Heart right ventricle (tissue), 16 donors: Measurements from ENCODE around the gene CLEC7A. TPM values are rescaled to one million over a fixed set of nuclear protein-coding genes. Genes with fewer than 3 reads are reported as not detected.

Experiments
- ATAC-seq, 8 donors: fragments of 200-7000 bp; cut with Tn5 transposase; one replicate each; pipeline ENCODE4 v1.9.1; 2020; ENCODE audit warnings: mild to moderate bottlenecking in 8 of 8, moderate library complexity in 8 of 8, moderate number of reproducible peaks in 1 of 8
- DNase-seq, 2 donors: peaks; one replicate each; pipeline ENCODE4 v3.0.0-alpha.2; 2020
- H3K27ac ChIP-seq, 10 donors: fragments of 200-600 bp; sonication (generic) in 2 of 10; one replicate each; pipeline versions ENCODE4 v1.5.0 to v1.8.0; 2020 to 2022; ENCODE audit warnings: mild to moderate bottlenecking in 3 of 10
- H3K27me3 ChIP-seq, 7 donors: fragments of 200-600 bp; one replicate each; pipeline ENCODE4 v1.8.0; 2021 to 2022; ENCODE audit warnings: mild to moderate bottlenecking in 2 of 7
- H3K36me3 ChIP-seq, 9 donors: fragments of 200-600 bp; sonication (generic) in 1 of 9; one replicate each; pipeline versions ENCODE4 v1.5.0 to v1.8.0; 2020 to 2022; ENCODE audit warnings: mild to moderate bottlenecking in 2 of 9
- H3K4me1 ChIP-seq, 9 donors: fragments of 200-600 bp; sonication (generic) in 1 of 9; one replicate each; pipeline versions ENCODE4 v1.5.0 to v1.8.0; 2020 to 2022; ENCODE audit warnings: mild to moderate bottlenecking in 4 of 9
- H3K4me3 ChIP-seq, 10 donors: fragments of 200-600 bp; sonication (generic) in 2 of 10; one replicate each; pipeline versions ENCODE4 v1.5.0 to v1.8.0; 2020 to 2022; ENCODE audit warnings: mild to moderate bottlenecking in 7 of 10, moderate library complexity in 2 of 10
- H3K9me3 ChIP-seq, 11 donors: fragments of 200-600 bp in 10 of 11; sonication (generic) in 2 of 11; one replicate each; pipeline versions ENCODE4 v1.5.0 to v1.8.0; 2013 to 2022; ENCODE audit warnings: mild to moderate bottlenecking in 2 of 11, control low read depth in 1 of 11, moderate library complexity in 1 of 11
- CTCF ChIP-seq, 9 donors: fragments of 200-600 bp; sonication (generic) in 2 of 9; IDR thresholded peaks; one replicate each; pipeline versions ENCODE4 v1.5.0 to v1.8.0; 2021 to 2022; ENCODE audit warnings: antibody characterized with exemption in 9 of 9, mild to moderate bottlenecking in 5 of 9, moderate library complexity in 1 of 9
- WGBS, 2 donors: extraction: QIAGEN DNeasy Blood & Tissue Kit; methylation state at CpG; one replicate each; pipeline ENCODE4 v1.1.7; 2013; ENCODE audit warnings: inconsistent platforms in 1 of 2; 5-methylcytosine and 5-hydroxymethylcytosine counted together
- intact Hi-C, 10 donors: fragments of 100-400 bp; cut with DNase I; formaldehyde crosslinking; loops; one replicate each; pipeline versions ENCODE4 v1.11.1 to v1.14.2; 2022
- polyA plus RNA-seq, 2 donors: library from polyadenylated mRNA; stranded (reverse); fragments of 200-250 nt; gene quantifications; one replicate each; pipeline ENCODE4 v1.2.3, GENCODE V29; 2013
- total RNA-seq, 10 donors: library from RNA; stranded (reverse); fragmentation: NEBNext Ultra II Directional in 3 of 10; extraction: Animal tissue kit (Norgen Biotek cat#: 25700) in 3 of 10; gene quantifications; one replicate each; pipeline versions ENCODE4 v1.2.1 to v1.2.4, GENCODE V29; 2021 to 2023
- donor health status: Arrhythmogenic right ventricular cardiomyopathy.
- donor health status: ischemic (EF 13 %, LVEDD 7.1; RV severe dilation, severe dysfunction).
- donor health status: healthy with polysubstance abuse.
- donor health status: DM: no; HTN: yes; CAD: no.
- donor health status: DM: no; HTN: no; CAD: no.
- donor health status: ischemic (EF 25% LVEDD 6.9; RV normal size, moderate dysfunction).
- donor health status: ischemic (EF 25% LVEDD 5.7; RV mildly dilated, moderate dysfunction).
- donor health status: healthy.
- donor health status: DM: yes; HTN: yes; CAD: no.
- donor health status: Ischemic cardiomyopathy.
- donor health status: ischemic (EF 35%, LVEDD 5.7; RV mildly dilated, moderate dysfunction).
- donor health status: nonischemic (EF 11% LVEDD 7.7; RV severe dilation, severe dysfunction).
- donor health status: DM: yes; HTN: yes; CAD: no.
- donor health status: PGD.
- donor health status: ischemic (EF 29% LVEDD 5.4; RV normal size, mild dysfunction).
- donor health status: nonischemic (EF 23%, LVEDD 6.1; RV moderate dilation, normal function).

The CLEC7A gene
- total and polyA plus RNA-seq, 12 donors: 0.94 to 15.2 (median 1.8) TPM

GRCh38 chr12:10097521-10097920 is 32.5 kb downstream of the CLEC7A start:
- no peak for DNase-seq
- intact Hi-C loops: no loop called here
- no peaks in the 10 kb centered on the region for H3K27me3 ChIP-seq
- WGBS, 2 donors: 44 to 60% methylated on average over 3 of the region's 3 CpGs
- ATAC-seq: peak in 5 of 8 donors; percentile 11 to 63 (median 43)
- H3K9me3 ChIP-seq: no peaks in the 10 kb centered on the region
- peaks cover 0 to 62% (median 39%) of the 10 kb centered on the region in 9 donors for H3K4me1 ChIP-seq
- TF ChIP-seq CTCF (IDR thresholded peaks at IDR 0.05): no peak
- H3K36me3 ChIP-seq: no peaks in the 10 kb centered on the region
- H3K4me3 ChIP-seq: peak overlapping the region in 8 of 10 donors; percentile 2 to 55 (median 42)
- peak overlapping the region; percentile 7 to 85 (median 72) for H3K27ac ChIP-seq

GRCh38 chr12:10095971-10096370 is 34.0 kb downstream of the CLEC7A start:
- no peaks in the 10 kb centered on the region for H3K27me3 ChIP-seq
- DNase-seq (no peak), ATAC-seq (no peak)
- no peaks in the 10 kb centered on the region for H3K36me3 ChIP-seq
- intact Hi-C loops: no loop called here
- H3K27ac ChIP-seq: peak overlapping the region in 8 of 10 donors; percentile 43 to 85 (median 80)
- H3K9me3 ChIP-seq: no peaks in the 10 kb centered on the region
- TF ChIP-seq CTCF (IDR thresholded peaks at IDR 0.05): no peak
- H3K4me1 ChIP-seq: peaks cover 0 to 60% (median 33%) of the 10 kb centered on the region in 9 donors
- WGBS, 2 donors: 72 to 76% methylated on average over 3 of the region's 3 CpGs
- H3K4me3 ChIP-seq: peak overlapping the region in 6 of 10 donors; percentile 39 to 55 (median 46)

GRCh38 chr12:10094646-10095395 is 35.2 kb downstream of the CLEC7A start:
- Histone ChIP-seq H3K4me1 (peaks cover 0 to 59% (median 29%) of the 10 kb centered on the region in 9 donors), H3K27me3 (no peaks in the 10 kb centered on the region), H3K27ac (peak overlapping the region in 8 of 10 donors; percentile 22 to 85 (median 80)), H3K9me3 (no peaks in the 10 kb centered on the region), H3K4me3 (peak overlapping the region in 2 of 10 donors; percentile 1 to 45), H3K36me3 (no peaks in the 10 kb centered on the region)
- DNase-seq (no peak), ATAC-seq (peak in 7 of 8 donors; percentile 39 to 57 (median 55))
- intact Hi-C loops: no loop called here
- no peak for TF ChIP-seq CTCF (IDR thresholded peaks at IDR 0.05)
- WGBS, 2 donors: 63 to 79% methylated on average over 4 of the region's 4 CpGs

- H3K4me3 ChIP-seq: peak overlapping the region in 1 of 10 donors; percentile 13
- ATAC-seq (no peak), DNase-seq (no peak)
- H3K36me3 ChIP-seq: peaks cover 0 to 5% (median 0%) of the 10 kb centered on the region in 9 donors
- WGBS, 2 donors: 45 to 46% methylated on average over 8 of the region's 8 CpGs
- intact Hi-C loops: no loop called here
- H3K27me3 ChIP-seq: no peaks in the 10 kb centered on the region
- H3K27ac ChIP-seq: peak overlapping the region in 2 of 10 donors; percentile 3 to 71
- no peak for TF ChIP-seq CTCF (IDR thresholded peaks at IDR 0.05)
- peaks cover 0 to 53% (median 20%) of the 10 kb centered on the region in 9 donors for H3K4me1 ChIP-seq
- H3K9me3 ChIP-seq: peaks cover 0 to 10% (median 0%) of the 10 kb centered on the region in 11 donors
Observed at GRCh38 chr12:10088955-10089900, 40.8 kb downstream of the CLEC7A start.
